ENCODE results near the gene VPS16. TPM values are rescaled to one million over a fixed set of nuclear protein-coding genes. Genes with fewer than 3 reads are reported as not detected.

The VPS16 gene
- total and polyA plus RNA-seq, 2 of the 13 experiments (the other 11 are each of a cell fraction or from before 2014, with no cell fraction given), result 34.2 to 35.4 TPM

DNA sequence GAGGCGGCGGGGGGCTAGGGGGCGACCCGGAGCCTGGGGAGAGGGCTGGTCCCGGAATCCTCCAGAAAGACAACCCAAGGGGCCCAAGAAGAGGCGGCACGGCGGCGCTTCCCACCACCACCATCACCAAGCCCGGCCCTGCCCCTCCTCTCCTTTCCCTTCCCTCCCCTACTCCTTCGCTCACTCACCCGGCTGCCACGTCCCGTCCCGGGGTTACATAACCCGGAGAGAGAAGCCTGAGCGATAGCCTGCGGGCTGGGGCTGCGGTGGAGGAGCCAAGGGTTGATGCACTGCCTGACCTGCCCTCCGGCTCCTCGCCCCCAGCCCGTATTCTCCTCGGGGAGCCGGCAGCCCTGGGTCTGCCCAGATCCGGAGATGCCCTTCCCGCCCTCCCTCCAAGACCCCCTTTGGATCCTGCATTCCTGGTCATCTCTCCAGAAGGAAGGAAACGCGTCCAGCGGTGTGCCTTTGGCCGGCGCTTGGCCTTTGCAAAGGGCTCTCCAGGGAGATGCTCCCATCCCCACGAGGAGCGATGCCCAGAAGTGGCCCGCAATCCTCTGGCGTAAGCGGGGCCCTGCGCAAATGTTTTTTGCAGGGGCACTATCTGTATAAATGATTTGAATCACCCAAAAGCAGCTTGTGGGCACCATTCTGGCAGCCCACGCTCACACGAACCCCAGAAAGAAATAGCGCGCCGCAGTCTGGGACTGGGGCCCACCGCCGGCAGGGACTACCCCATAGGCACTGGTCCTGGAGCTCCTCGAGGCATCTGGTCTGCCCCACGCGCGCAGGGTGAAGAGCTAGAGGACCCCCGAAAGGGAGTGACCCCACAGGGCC is 35.5 kb upstream of the VPS16 start:
- Histone ChIP-seq H3K27me3 (ENCODE audit: control insufficient read depth in 1 of 2, insufficient read depth in 2 of 2, low read length in 2 of 2) (peaks cover 5 to 76% of the 10 kb centered on the region in 2 experiments; a peak in 4 of 5 replicates), H3K9ac (ENCODE audit: insufficient read depth, low read depth, low read length) (no peak overlapping the region), H3K4me3 (replicated peaks in 1 of 3; ENCODE audit: insufficient read depth in 1 of 3, low read depth in 2 of 3, low read length in 3 of 3) (no peak overlapping the region), H3K36me3 (replicated peaks in 1 of 2; ENCODE audit: control insufficient read depth in 1 of 2, insufficient read depth in 2 of 2, low read length in 2 of 2) (no peaks in the 10 kb centered on the region), H3K79me2 (ENCODE audit: insufficient read depth, low read length) (no peaks in the 10 kb centered on the region), H3K9me3 (ENCODE audit: low read length) (no peaks in the 10 kb centered on the region), H3K27ac (ENCODE audit: extremely low read length, insufficient read depth, low read length) (no peak overlapping the region), H3K4me1 (ENCODE audit: insufficient read depth, low read length) (peaks cover 18% of the 10 kb centered on the region), H2AFZ (ENCODE audit: low read length) (no peak overlapping the region), H3K4me2 (ENCODE audit: low read depth, low read length) (no peak overlapping the region), H4K20me1 (ENCODE audit: insufficient read depth, low read length) (no peaks in the 10 kb centered on the region)
- ChIA-PET CTCF (ENCODE audit: low intra/inter-chr PET ratio, low total read pairs) (no interaction called here), POLR2A (no interaction called here)
- DNase-seq (ENCODE audit: low spot score), result no peak
- intact Hi-C loops (cut with micrococcal nuclease; ENCODE audit: unreplicated experiment), result no loop called here
- WGBS (ENCODE audit: low lambda C conversion rate), result 55% methylated on average over 49 of the region's 49 CpGs
- BruUV-seq (replicated peaks), result no TSS peak
- in situ Hi-C loops (cut with HindIII; ENCODE audit: extremely low pct_ligation_motif_present, low pct_unique_long_range_greater_than_20kb), result no loop called here
- no peak for FAIRE-seq
- ATAC-seq, result no peak; the same call in 2 of the 3 replicates
- TF ChIP-seq ZNF263 (CRISPR knock-in tag; IDR thresholded peaks at IDR 0.05) (no peak), MYC (CRISPR knock-in tag; IDR thresholded peaks at IDR 0.05; ENCODE audit: borderline replicate concordance) (0 out of 2 replicates have a peak, but pooled peaks have one; percentile 29), DNMT3B (CRISPR knock-in tag; conservative IDR thresholded peaks at IDR 0.05) (no peak)
- TF ChIP-seq, protein P1, sequence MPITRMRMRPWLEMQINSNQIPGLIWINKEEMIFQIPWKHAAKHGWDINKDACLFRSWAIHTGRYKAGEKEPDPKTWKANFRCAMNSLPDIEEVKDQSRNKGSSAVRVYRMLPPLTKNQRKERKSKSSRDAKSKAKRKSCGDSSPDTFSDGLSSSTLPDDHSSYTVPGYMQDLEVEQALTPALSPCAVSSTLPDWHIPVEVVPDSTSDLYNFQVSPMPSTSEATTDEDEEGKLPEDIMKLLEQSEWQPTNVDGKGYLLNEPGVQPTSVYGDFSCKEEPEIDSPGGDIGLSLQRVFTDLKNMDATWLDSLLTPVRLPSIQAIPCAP (CRISPR knock-in tag; IDR thresholded peaks at IDR 0.05; ENCODE audit: low read depth), result no peak
- TF ChIP-seq, protein P2, sequence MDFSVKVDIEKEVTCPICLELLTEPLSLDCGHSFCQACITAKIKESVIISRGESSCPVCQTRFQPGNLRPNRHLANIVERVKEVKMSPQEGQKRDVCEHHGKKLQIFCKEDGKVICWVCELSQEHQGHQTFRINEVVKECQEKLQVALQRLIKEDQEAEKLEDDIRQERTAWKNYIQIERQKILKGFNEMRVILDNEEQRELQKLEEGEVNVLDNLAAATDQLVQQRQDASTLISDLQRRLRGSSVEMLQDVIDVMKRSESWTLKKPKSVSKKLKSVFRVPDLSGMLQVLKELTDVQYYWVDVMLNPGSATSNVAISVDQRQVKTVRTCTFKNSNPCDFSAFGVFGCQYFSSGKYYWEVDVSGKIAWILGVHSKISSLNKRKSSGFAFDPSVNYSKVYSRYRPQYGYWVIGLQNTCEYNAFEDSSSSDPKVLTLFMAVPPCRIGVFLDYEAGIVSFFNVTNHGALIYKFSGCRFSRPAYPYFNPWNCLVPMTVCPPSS (IDR thresholded peaks at IDR 0.05), result no peak

All from HepG2 (cell line).